Measurements from ENCODE around the gene TACR2.
"Not testable (repeated sequence)": the region's sequence is repeated elsewhere in the genome, so short reads cannot be mapped to it uniquely, and the experiment has no call there.

TACR2 gene

DNA sequence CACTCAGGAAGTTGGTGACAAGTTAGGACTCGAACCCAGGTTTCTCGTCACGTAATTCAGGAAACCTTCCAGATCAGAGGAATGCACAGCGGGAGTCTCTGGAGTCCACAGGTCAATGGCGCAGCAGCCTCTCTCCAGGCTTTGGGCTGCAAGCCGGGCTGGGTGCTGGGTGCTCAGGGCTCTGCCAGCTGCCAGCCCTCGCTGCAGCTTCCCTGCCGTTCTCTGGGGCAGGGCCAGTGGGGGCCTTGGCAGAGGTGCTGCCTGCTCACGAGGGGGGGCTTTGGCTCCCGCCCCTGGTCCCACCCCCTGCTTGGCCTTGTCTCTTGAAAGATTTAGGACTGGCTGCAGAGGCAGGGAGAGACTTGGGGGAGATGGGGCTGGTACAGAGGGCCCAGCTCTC, at the start of gene TACR2:
TACR2 (minus strand) TSS at position 224 of the 400 bp plus-strand sequence. CDS start 595 bp downstream, outside the sequence.
- DNase-seq = no peak

GRCh38 chr10:69466158-69466490, 49.4 kb upstream of the TACR2 start:
- no peak for DNase-seq

GRCh38 chr10:69465457-69466157, 48.9 kb upstream of the TACR2 start:
- DNase-seq = no peak

DNA sequence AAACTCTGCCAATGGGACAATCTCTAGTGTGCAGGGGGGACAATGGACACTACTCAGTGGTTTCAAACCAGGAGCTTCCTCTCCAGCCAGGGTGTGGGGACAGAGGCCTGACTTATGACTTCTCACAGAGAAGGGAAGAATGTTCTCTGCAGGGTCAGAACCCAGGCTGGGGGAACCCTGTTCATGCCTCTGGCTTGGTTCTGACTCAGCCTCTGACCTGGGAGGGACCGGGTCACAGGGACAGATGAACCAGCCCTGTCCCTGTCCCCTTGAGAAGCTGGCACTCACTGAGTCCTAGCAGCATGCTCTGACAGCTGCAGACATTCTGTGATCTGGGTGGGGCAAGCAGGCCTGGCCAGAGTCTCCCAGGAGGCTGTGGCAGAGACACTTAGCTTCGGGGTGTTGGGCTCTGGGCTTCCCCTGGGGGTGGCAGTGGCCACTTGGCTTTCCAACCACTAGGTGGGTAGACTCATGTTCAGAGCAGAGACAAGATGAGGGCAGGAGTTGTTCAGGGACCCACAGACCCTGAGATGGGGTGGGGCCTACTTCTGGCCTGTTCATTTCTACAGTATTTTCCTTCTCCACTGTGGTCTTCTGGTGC, 48.2 kb upstream of the TACR2 start:
- no peak for DNase-seq

GRCh38 chr10:69464401-69464800, 47.7 kb upstream of the TACR2 start:
- no peak for DNase-seq

GRCh38 chr10:69463886-69464285, 47.2 kb upstream of the TACR2 start:
- no peak for DNase-seq

DNA sequence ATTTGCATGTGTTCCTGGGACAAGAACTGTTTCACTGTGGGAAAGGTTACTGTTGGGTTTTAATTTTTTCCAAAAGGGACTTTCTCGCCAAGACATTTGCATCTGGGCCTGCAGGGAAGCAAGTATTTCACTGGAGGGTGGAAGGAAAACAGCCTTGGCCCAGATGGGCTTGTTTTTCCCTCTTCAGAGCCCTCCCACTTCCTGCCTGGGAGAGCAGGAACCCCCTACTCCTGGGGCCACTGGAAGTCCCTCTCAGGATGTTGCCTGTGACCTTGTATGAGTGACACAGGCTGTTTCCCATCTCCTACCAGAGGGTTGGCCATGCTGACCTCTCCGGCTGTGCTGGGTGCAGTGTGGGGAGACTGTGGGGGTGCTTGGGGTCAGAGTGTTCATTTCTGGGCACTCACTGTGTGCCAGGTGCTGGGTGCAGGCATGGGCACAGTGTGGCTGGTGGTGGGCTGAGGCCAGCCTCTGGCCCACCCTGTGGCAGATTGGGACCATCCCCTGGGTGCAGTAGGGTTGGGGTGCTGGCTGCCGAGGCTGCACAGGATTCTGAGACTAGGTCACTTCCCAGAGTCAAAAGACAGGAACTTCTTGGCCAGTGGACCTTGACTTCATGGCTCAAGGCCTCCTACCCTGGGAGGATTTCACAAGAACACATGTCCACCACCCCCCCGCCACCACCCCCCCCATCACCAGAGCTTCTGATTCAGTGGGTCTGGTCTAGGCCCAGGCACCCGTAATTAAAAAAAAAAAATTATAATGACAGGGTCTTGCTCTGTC, 44.7 kb upstream of the TACR2 start:
- DNase-seq = no peak

GRCh38 chr10:69460576-69461242, 44.0 kb upstream of the TACR2 start:
- no peak for DNase-seq

- no peak for DNase-seq
These were observed 43.3 kb upstream of the TACR2 start for GRCh38 chr10:69459893-69460575.

DNA sequence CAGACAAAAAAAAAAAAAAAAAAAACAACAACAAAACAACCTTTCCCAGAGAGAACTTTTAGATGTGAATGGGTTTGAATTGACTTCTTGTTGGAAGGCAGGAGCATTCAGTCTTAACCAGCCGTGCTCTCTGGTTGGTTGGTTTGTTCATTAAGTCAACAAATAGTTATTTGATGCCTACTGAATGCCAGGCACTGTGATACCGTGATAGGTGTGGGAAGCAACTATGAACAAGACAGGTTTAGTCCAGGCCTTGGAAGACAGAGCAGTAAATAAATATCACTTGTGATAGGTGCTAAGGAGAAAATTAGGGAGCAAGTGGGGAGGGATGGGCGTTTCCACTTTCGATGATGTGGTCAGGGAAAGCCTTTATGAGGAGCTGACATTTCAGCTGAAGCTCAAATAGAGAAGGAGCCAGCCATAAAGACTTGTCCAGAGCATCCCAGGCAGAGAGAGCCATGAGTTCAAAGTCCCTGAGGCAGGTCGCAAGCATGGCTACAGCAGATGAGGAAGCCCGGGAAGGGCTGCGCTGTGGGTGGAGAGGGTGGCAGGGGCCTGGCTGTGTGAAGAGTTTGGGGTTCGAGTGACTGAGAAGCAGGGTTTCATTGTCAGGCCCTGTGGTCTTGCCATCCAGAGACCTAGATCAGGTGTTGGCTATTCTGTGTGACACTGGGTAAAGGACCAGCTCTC, 42.5 kb upstream of the TACR2 start:
- no peak for DNase-seq

DNA sequence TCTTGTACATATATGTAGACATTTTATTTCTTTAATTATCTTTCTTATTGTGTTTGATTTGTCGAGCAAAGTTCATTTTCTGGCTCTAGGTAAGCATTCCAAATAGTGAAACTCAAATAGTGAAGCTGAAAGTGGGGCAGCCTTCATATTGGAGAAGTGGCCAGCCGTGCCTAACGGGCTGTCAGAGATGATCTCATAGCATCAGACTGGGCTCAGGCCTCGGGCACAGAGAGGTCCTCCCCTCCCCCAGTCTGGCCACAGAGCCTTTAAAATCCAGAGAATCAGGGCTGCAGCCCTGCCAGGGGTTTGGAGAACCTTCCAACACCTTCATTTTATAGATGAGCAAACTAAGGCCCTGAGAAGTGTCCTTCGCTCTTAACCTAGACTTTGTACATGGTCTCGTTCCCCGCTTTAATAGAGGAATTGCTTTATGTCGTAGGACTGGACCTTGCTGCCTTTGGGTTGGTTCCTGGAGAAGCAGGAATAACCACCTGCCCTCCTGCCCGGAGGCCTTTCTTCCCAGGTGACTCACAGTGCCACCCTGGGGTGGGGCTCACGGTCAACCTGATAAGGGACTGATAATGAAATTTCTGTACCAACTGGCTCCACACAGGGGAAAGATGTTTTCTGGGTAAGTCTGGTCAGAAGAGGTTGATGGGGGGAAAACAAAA, 41.8 kb upstream of the TACR2 start:
- no peak for DNase-seq

- DNase-seq = no peak
These were observed 41.1 kb upstream of the TACR2 start for GRCh38 chr10:69457771-69458237.

- DNase-seq = no peak
These were observed 40.4 kb upstream of the TACR2 start for GRCh38 chr10:69456880-69457693.

DNA sequence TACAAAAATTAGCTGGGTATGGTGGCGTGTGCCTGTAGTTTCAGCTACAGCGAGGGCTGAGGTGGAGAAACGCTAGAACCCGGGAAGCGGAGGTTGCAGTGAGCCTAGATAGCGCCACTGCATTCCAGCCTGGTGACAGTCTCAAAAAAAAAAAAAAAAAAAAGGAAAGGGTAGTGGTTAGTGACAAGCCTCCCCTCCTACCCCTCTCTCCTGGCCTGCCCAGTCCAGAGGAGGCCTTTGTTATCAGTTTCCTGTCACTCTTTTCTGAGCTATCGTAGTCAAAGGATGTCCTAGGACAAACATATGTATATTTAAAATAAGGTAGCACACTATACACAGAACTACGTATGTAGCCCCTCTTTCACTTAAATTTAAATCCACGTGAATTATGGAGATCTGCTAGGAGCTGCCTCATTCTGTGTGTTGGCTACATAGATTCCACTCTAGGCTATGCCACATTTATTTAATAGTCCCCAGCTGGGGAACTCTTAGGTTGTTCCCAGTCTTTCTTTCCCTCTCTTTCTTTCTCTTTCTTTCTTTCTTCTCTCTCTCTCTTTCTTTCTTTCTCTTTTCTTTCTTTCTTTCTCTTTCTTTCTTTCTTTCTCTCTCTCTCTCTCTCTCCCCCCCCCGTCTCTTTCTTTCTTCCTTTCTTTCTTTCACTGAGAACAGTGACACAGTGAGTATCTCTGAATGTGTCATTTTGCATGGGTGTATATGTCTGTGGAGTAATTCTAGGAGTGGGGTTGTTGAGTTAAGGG, 38.5 kb upstream of the TACR2 start:
- no peak for DNase-seq

GRCh38 chr10:69453795-69454194, 37.1 kb upstream of the TACR2 start:
- DNase-seq = no peak

DNA sequence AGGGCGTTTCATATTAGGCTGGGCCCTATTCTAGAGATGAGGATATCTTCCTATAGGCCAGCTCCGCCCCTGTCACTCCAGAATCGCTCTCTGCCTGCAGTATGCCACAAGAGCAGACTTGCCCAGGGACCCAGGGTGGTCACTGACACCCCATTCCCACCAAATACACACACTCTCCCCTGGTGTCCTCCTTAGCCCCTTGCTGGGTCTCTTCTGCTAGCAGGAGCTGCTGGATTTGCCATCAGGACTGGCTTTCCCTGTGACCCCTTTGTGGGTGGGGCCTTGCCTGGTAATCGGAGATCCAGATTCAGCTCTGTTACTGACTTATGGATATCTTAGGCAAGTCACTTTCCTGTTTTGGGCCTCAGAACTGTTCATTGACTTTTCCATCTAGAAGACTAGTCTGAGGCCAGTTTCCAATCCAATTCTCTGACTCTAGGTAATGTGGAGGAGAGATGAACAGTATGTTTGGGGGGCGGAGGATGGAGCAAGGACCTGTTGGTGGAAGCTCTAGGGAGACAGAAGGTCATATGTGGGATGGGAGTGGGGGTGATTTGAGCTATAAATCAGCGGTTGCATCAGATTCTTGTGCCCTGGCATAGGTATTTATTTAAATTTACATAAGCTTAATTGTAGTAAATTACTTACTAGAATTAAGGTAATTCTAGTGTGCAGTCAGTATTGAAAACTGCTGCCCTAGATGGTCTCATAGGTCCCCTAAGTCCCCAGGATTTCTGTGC, 36.1 kb upstream of the TACR2 start:
- DNase-seq = no peak

DNA sequence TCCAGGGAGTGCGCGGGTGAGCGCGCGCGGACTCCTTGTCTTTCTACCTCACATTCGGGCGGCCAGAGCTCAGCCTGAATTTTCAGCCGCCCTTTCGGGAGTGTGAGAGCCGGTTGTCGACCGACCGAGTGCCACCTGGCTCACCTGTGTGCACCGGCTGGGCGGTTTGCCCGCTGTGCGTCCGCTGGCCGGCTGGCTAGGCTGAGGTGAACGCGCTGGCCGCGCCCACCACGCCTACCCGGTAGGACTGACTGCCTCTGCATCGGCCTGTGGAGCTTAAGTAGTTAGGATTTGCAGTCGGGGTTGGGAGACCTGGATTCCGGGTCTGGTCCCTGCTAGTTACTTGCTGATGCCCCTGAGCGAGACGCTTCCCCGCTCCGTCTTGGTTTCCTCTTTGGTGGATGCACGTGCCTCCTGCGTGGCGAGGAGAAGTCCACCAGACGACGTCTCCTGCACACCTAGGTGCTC, 35.1 kb upstream of the TACR2 start:
- no peak for DNase-seq

- DNase-seq = peak; percentile 48
These were observed 34.6 kb upstream of the TACR2 start, which contains the start of gene TSPAN15 for GRCh38 chr10:69451209-69451783. Gene TSPAN15 (plus strand): TSS chr10:69451465. CDS start chr10:69451595, 130 bp downstream.

DNA sequence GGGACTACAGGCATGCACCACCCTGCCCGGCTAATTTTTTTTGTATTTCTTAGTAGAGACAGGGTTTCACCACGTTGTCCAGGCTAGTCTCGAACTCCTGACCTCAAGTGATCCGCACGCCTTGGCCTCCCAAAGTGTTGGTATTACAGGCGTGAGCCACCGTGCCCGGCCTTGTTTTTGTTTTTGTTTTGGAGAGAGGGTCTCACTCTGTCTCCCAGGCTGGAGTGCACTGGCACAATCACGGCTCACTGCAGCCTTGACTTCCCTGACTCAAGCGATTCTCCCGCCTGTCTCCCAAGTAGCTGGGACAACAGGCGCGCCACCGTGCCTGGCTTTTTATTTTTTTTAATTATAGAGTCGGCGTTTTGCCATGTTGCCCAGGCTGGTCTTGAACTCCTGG, 33.7 kb upstream of the TACR2 start:
- not testable (repeated sequence) for DNase-seq
